ENCODE results near the gene MTREX. TPM values are rescaled to one million over a fixed set of nuclear protein-coding genes. Genes with fewer than 3 reads are reported as not detected.

Gene MTREX
- total RNA-seq, 1 donor from 2014 or later: 135 TPM

Other genes starting within 250 kb of the MTREX start
- not detected in 2 replicates for gene GZMA, start 205.3 kb upstream of the MTREX start, total RNA-seq
- 18.7 and 20.2 TPM in 2 replicates for gene GPX8, start 147.8 kb upstream of the MTREX start, total RNA-seq
- 0.05 TPM in 1 of 2 replicates, not detected in the other for gene CDC20B, start 134.8 kb upstream of the MTREX start, total RNA-seq
- not detected in 2 replicates for gene MCIDAS, start 80.7 kb upstream of the MTREX start, total RNA-seq
- gene CCNO, start 74.4 kb upstream of the MTREX start, total RNA-seq: not detected in 2 replicates
- 21.6 and 39.5 TPM in 2 replicates for gene DHX29, start 295 bp upstream of the MTREX start, total RNA-seq
- 124 and 293 TPM in 2 replicates for gene PLPP1, start 227.0 kb downstream of the MTREX start, total RNA-seq

Measured in dermis blood vessel endothelial cell (primary cell).